Stimulated activated CD4-positive, alpha-beta T cell treated with anti-CD3 and anti-CD28 coated beads, Interleukin-2, amount 100 ng/mL, for 24 hours (primary cell): Measurements from ENCODE around the gene MED13L.

Source experiments
- DNase-seq, 2 donors: peaks; one replicate each; pipeline ENCODE4 v3.0.0-alpha.2; 2020

The MED13L gene

GRCh38 chr12:116174904-116175303 is 102.6 kb downstream of the MED13L start:
- DNase-seq: no peak

- no peak for DNase-seq
Measured at GRCh38 chr12:116174006-116174405, 103.5 kb downstream of the MED13L start.

- peak; percentile 28 to 46 for DNase-seq
Measured at GRCh38 chr12:116172224-116172849, 105.2 kb downstream of the MED13L start.

- no peak for DNase-seq
Measured at GRCh38 chr12:116171549-116171948, 105.9 kb downstream of the MED13L start.

- no peak for DNase-seq
Measured at GRCh38 chr12:116169071-116169470, 108.4 kb downstream of the MED13L start.

GRCh38 chr12:116166306-116166705 is 111.2 kb downstream of the MED13L start:
- no peak for DNase-seq

GRCh38 chr12:116165036-116165425 is 112.5 kb downstream of the MED13L start:
- no peak for DNase-seq

- DNase-seq: no peak
Measured at GRCh38 chr12:116164250-116165035, 113.0 kb downstream of the MED13L start.

- DNase-seq: no peak
Measured at GRCh38 chr12:116162071-116162470, 115.4 kb downstream of the MED13L start.

- no peak for DNase-seq
Measured at GRCh38 chr12:116161588-116161987, 115.9 kb downstream of the MED13L start.

- DNase-seq: no peak
Measured at GRCh38 chr12:116160883-116161458, 116.5 kb downstream of the MED13L start.

- no peak for DNase-seq
Measured at GRCh38 chr12:116160231-116160630, 117.3 kb downstream of the MED13L start.

GRCh38 chr12:116159593-116160200 is 117.8 kb downstream of the MED13L start:
- DNase-seq: no peak

GRCh38 chr12:116159175-116159574 is 118.3 kb downstream of the MED13L start:
- no peak for DNase-seq

GRCh38 chr12:116157845-116158267 is 119.6 kb downstream of the MED13L start:
- no peak for DNase-seq

- DNase-seq: no peak
Measured at GRCh38 chr12:116156614-116157013, 120.9 kb downstream of the MED13L start.

- DNase-seq: no peak
Measured at GRCh38 chr12:116155383-116155782, 122.1 kb downstream of the MED13L start.

- no peak for DNase-seq
Measured at GRCh38 chr12:116153983-116154382, 123.5 kb downstream of the MED13L start.

- DNase-seq: no peak
Measured at GRCh38 chr12:116153113-116153512, 124.4 kb downstream of the MED13L start.

- DNase-seq: no peak
Measured at GRCh38 chr12:116152268-116152667, 125.2 kb downstream of the MED13L start.

GRCh38 chr12:116150452-116150851 is 127.0 kb downstream of the MED13L start:
- DNase-seq: no peak

GRCh38 chr12:116150001-116150400 is 127.5 kb downstream of the MED13L start:
- no peak for DNase-seq

GRCh38 chr12:116148844-116149243 is 128.6 kb downstream of the MED13L start:
- DNase-seq: no peak

GRCh38 chr12:116146386-116146785 is 131.1 kb downstream of the MED13L start:
- no peak for DNase-seq
